Pericardium fibroblast (primary cell): ENCODE measurements around the gene GRAP2. TPM values are rescaled to one million over a fixed set of nuclear protein-coding genes. Genes with fewer than 3 reads are reported as not detected.

Experiments
- total RNA-seq: library from RNA; depleted of rRNA; stranded (reverse); fragments of >200 nt; gene quantifications from 2 replicates; pipeline ENCODE4 v1.2.3, GENCODE V29; 2015

The GRAP2 gene
- total RNA-seq = not detected in 2 replicates

GRCh38 chr22:39900306-39901227 lies at the start of gene GRAP2:
TSS of gene GRAP2 (plus strand) at chr22:39901084. CDS start at chr22:39947107, 46,023 bp downstream.

GRCh38 chr22:39893526-39893925 lies 7.4 kb upstream of the GRAP2 start, which contains the start of gene ENTHD1:
TSS of gene ENTHD1 (minus strand) at chr22:39893760. CDS start at chr22:39887748, 6,012 bp downstream.

GRCh38 chr22:39959640-39960447 lies 59.0 kb downstream of the GRAP2 start, which contains the start of gene TMA7B:
TSS of gene TMA7B (plus strand) at chr22:39960397. CDS start at chr22:39964375, 3,978 bp downstream.

GRCh38 chr22:39994566-39995392 lies 93.9 kb downstream of the GRAP2 start, which contains the start of gene FAM83F:
TSS of gene FAM83F (plus strand) at chr22:39994954. CDS start at chr22:39995043, 89 bp downstream.

Other genes starting within 250 kb of the GRAP2 start
- gene ENTHD1, start 7.3 kb upstream of the GRAP2 start, total RNA-seq = not detected in 2 replicates
- gene TMA7B, start 59.3 kb downstream of the GRAP2 start, total RNA-seq = not detected in 2 replicates
- gene FAM83F, start 93.9 kb downstream of the GRAP2 start, total RNA-seq = 0.12 TPM in 1 of 2 replicates, not detected in the other